ENCODE measurements around the gene AKAP6. TPM values are rescaled to one million over a fixed set of nuclear protein-coding genes. Genes with fewer than 3 reads are reported as not detected.

Gene AKAP6
- total and polyA plus RNA-seq, 10 of the 15 experiments (the other 5 are each of a cell fraction or from before 2014, with no cell fraction given) = 0.35 to 5.9 (median 2.2) TPM

- Histone ChIP-seq H3K79me2 (ENCODE audit: control insufficient read depth, insufficient read depth, low read length) (no peaks in the 10 kb centered on the region), H3K27ac (ENCODE audit: control insufficient read depth, insufficient read depth) (no peak overlapping the region), H3K4me3 (no peak overlapping the region), H3K9me3 (replicated peaks; ENCODE audit: control insufficient read depth, insufficient read depth, low read length) (no peaks in the 10 kb centered on the region), H4K20me1 (ENCODE audit: control insufficient read depth, insufficient read depth) (no peaks in the 10 kb centered on the region), H3K4me1 (ENCODE audit: control insufficient read depth, insufficient read depth, low read length) (no peaks in the 10 kb centered on the region), H3K9ac (ENCODE audit: control insufficient read depth, insufficient read depth, low read length) (no peak overlapping the region), H3K27me3 (replicated peaks in 1 of 2; ENCODE audit: control insufficient read depth in 2 of 2, insufficient read depth in 2 of 2, low read length in 1 of 2) (no peaks in the 10 kb centered on the region), H3K36me3 (ENCODE audit: control insufficient read depth in 2 of 2, insufficient read depth in 2 of 2, low read length in 1 of 2) (no peaks in the 10 kb centered on the region), H2AFZ (ENCODE audit: control insufficient read depth, low read depth, low read length) (no peak overlapping the region), H3K4me2 (ENCODE audit: control insufficient read depth, insufficient read depth) (no peak overlapping the region)
- CTCF ChIA-PET = no interaction called here
- 100% methylated on average over 1 of the region's 1 CpG for WGBS (ENCODE audit: insufficient coverage, insufficient replicate concordance, low lambda C conversion rate, missing lambda C conversion rate)
- TF ChIP-seq SMARCA5 (IDR thresholded peaks at IDR 0.05) = no peak
- no peak for TF ChIP-seq RAD21 (IDR thresholded peaks at IDR 0.05; ENCODE audit: insufficient read depth, low read depth, low read length)
- no peak for TF ChIP-seq POU2F2 (IDR thresholded peaks at IDR 0.05; ENCODE audit: borderline replicate concordance, low read depth, low read length)
- TF ChIP-seq ZNF687 (IDR thresholded peaks at IDR 0.05) = no peak
- TF ChIP-seq FOS (IDR thresholded peaks at IDR 0.05; ENCODE audit: borderline replicate concordance, extremely low read depth, insufficient read length) = no peak
- TF ChIP-seq RFX5 (IDR thresholded peaks at IDR 0.05; ENCODE audit: low read depth, low read length) = no peak
- TF ChIP-seq HDGF (IDR thresholded peaks at IDR 0.05) = no peak
- no peak for TF ChIP-seq NFXL1 (IDR thresholded peaks at IDR 0.05; ENCODE audit: borderline replicate concordance)
- intact Hi-C loops (cut with micrococcal nuclease; ENCODE audit: unreplicated experiment) (no loop called here), in situ Hi-C loops (cut with MboI) (no loop called here)
- no peak for DNase-seq (ENCODE audit: low read depth, low spot score)
- ATAC-seq = no peak
- RAD21 ChIA-PET (ENCODE audit: unreplicated experiment) = no interaction called here
- SMC1A ChIA-PET (ENCODE audit: uncharacterized antibody, unreplicated experiment) = interaction anchor here (0.9 kb wide), 1 partner anchor 407 kb away, joined by 4 read pairs; no protein-coding TSS in a partner anchor
- BruUV-seq (replicated peaks) = no TSS peak
- no peak for FAIRE-seq
- POLR2A ChIA-PET = no interaction called here
Observed at GRCh38 chr14:32667791-32668190, 338.7 kb downstream of the AKAP6 start.
